HepG2 (cell line): Measurements from ENCODE around the gene TSTD1. TPM values are rescaled to one million over a fixed set of nuclear protein-coding genes. Genes with fewer than 3 reads are reported as not detected.

Experiments
- polyA plus RNA-seq, 8 experiments: library from polyadenylated mRNA; depleted of rRNA in 3 of 8; stranded (reverse) in 7 of 8; unstranded in 1 of 8; fragments of >200 nt; fragmentation: Illumina TruSeq in 4 of 8; extraction: Trizol in 4 of 8; gene quantifications; 2 replicates each; pipeline versions ENCODE4 v1.2.1 to v1.2.3, GENCODE V29; 2011 to 2016; ENCODE audit warnings: low read depth in 4 of 8, missing spikeins in 1 of 8, mixed read lengths in 1 of 8; ENCODE audit not compliant: insufficient read depth in 1 of 8
- small RNA-seq, 3 experiments: library from RNA; depleted of rRNA; stranded (forward); fragments of <200 nt; gene quantifications; one replicate each; pipeline ENCODE3, GENCODE V24; 2012; ENCODE audit warnings: low read depth in 2 of 3, low replicate concordance in 1 of 3; ENCODE audit not compliant: insufficient read length in 3 of 3, insufficient read depth in 2 of 3
- total RNA-seq, 5 experiments: library from RNA; depleted of rRNA; stranded (reverse); fragments of >200 nt; fragmentation: Illumina TruSeq; extraction: Trizol; gene quantifications; 2 replicates each; pipeline ENCODE4 v1.2.3, GENCODE V29; 2016; ENCODE audit warnings: low read depth in 1 of 5

Gene TSTD1
- total and polyA plus RNA-seq, 2 of the 13 experiments (the other 11 are each of a cell fraction or from before 2014, with no cell fraction given): 0.15 to 0.31 TPM

Small RNA genes within 50 kb of the gene (small RNA-seq; reads per million reads assigned to genes)
- 0 reads per million in 3 experiments for gene AL591806.2

Other genes starting within 250 kb of the TSTD1 start
- gene LY9, start 242.8 kb downstream of the TSTD1 start, total RNA-seq (2016; rRNA removed; fragmentation: Illumina TruSeq; extraction: Trizol): not detected in 2 replicates
- gene LY9, start 242.8 kb downstream of the TSTD1 start, polyA plus RNA-seq (2011; rRNA removed): not detected in 2 replicates
- gene CD244, start 176.1 kb downstream of the TSTD1 start, total RNA-seq (2016; rRNA removed; fragmentation: Illumina TruSeq; extraction: Trizol): 0.09 TPM in 1 of 2 replicates, not detected in the other
- gene CD244, start 176.1 kb downstream of the TSTD1 start, polyA plus RNA-seq (2011; rRNA removed): not detected in 2 replicates
- gene ITLN1, start 153.8 kb downstream of the TSTD1 start, total RNA-seq (2016; rRNA removed; fragmentation: Illumina TruSeq; extraction: Trizol): not detected in 2 replicates
- not detected in 2 replicates for gene ITLN1, start 153.8 kb downstream of the TSTD1 start, polyA plus RNA-seq (2011; rRNA removed)
- not detected in 2 replicates for gene ITLN2, start 84.2 kb downstream of the TSTD1 start, total RNA-seq (2016; rRNA removed; fragmentation: Illumina TruSeq; extraction: Trizol)
- not detected in 2 replicates for gene ITLN2, start 84.2 kb downstream of the TSTD1 start, polyA plus RNA-seq (2011; rRNA removed)
- gene F11R, start 17.8 kb downstream of the TSTD1 start, total RNA-seq (2016; rRNA removed; fragmentation: Illumina TruSeq; extraction: Trizol): 41.4 and 95.8 TPM in 2 replicates
- gene F11R, start 17.8 kb downstream of the TSTD1 start, polyA plus RNA-seq (2011; rRNA removed): 105 and 145 TPM in 2 replicates
- gene USF1, start 7.0 kb upstream of the TSTD1 start, total RNA-seq (2016; rRNA removed; fragmentation: Illumina TruSeq; extraction: Trizol): 32.2 and 39.4 TPM in 2 replicates
- 26.9 and 40.0 TPM in 2 replicates for gene USF1, start 7.0 kb upstream of the TSTD1 start, polyA plus RNA-seq (2011; rRNA removed)
- 0.20 TPM in 1 of 2 replicates, not detected in the other for gene ARHGAP30, start 30.9 kb upstream of the TSTD1 start, total RNA-seq (2016; rRNA removed; fragmentation: Illumina TruSeq; extraction: Trizol)
- 0.13 and 0.17 TPM in 2 replicates for gene ARHGAP30, start 30.9 kb upstream of the TSTD1 start, polyA plus RNA-seq (2011; rRNA removed)
- gene NECTIN4, start 50.6 kb upstream of the TSTD1 start, total RNA-seq (2016; rRNA removed; fragmentation: Illumina TruSeq; extraction: Trizol): 12.3 and 12.4 TPM in 2 replicates
- 5.9 and 9.2 TPM in 2 replicates for gene NECTIN4, start 50.6 kb upstream of the TSTD1 start, polyA plus RNA-seq (2011; rRNA removed)
- 2.9 and 4.0 TPM in 2 replicates for gene KLHDC9, start 59.4 kb upstream of the TSTD1 start, total RNA-seq (2016; rRNA removed; fragmentation: Illumina TruSeq; extraction: Trizol)
- 2.6 and 2.9 TPM in 2 replicates for gene KLHDC9, start 59.4 kb upstream of the TSTD1 start, polyA plus RNA-seq (2011; rRNA removed)
- 63.6 and 90.3 TPM in 2 replicates for gene PFDN2, start 79.1 kb upstream of the TSTD1 start, total RNA-seq (2016; rRNA removed; fragmentation: Illumina TruSeq; extraction: Trizol)
- gene PFDN2, start 79.1 kb upstream of the TSTD1 start, polyA plus RNA-seq (2011; rRNA removed): 51.0 and 62.6 TPM in 2 replicates
- gene NIT1, start 79.1 kb upstream of the TSTD1 start, total RNA-seq (2016; rRNA removed; fragmentation: Illumina TruSeq; extraction: Trizol): 30.0 and 31.0 TPM in 2 replicates
- gene NIT1, start 79.1 kb upstream of the TSTD1 start, polyA plus RNA-seq (2011; rRNA removed): 22.7 and 29.2 TPM in 2 replicates
- 12.6 and 14.0 TPM in 2 replicates for gene DEDD, start 93.7 kb upstream of the TSTD1 start, total RNA-seq (2016; rRNA removed; fragmentation: Illumina TruSeq; extraction: Trizol)
- gene DEDD, start 93.7 kb upstream of the TSTD1 start, polyA plus RNA-seq (2011; rRNA removed): 27.8 and 31.2 TPM in 2 replicates
- gene UFC1, start 115.0 kb upstream of the TSTD1 start, total RNA-seq (2016; rRNA removed; fragmentation: Illumina TruSeq; extraction: Trizol): 72.8 and 96.5 TPM in 2 replicates
- gene UFC1, start 115.0 kb upstream of the TSTD1 start, polyA plus RNA-seq (2011; rRNA removed): 70.1 and 85.2 TPM in 2 replicates
- gene USP21, start 120.5 kb upstream of the TSTD1 start, total RNA-seq (2016; rRNA removed; fragmentation: Illumina TruSeq; extraction: Trizol): 7.4 and 10.1 TPM in 2 replicates
- 31.0 and 33.1 TPM in 2 replicates for gene USP21, start 120.5 kb upstream of the TSTD1 start, polyA plus RNA-seq (2011; rRNA removed)
- gene PPOX, start 127.5 kb upstream of the TSTD1 start, total RNA-seq (2016; rRNA removed; fragmentation: Illumina TruSeq; extraction: Trizol): 13.0 and 15.5 TPM in 2 replicates
- 25.2 and 27.7 TPM in 2 replicates for gene PPOX, start 127.5 kb upstream of the TSTD1 start, polyA plus RNA-seq (2011; rRNA removed)
- gene B4GALT3, start 138.5 kb upstream of the TSTD1 start, total RNA-seq (2016; rRNA removed; fragmentation: Illumina TruSeq; extraction: Trizol): 26.7 and 35.6 TPM in 2 replicates
- gene B4GALT3, start 138.5 kb upstream of the TSTD1 start, polyA plus RNA-seq (2011; rRNA removed): 40.4 and 45.0 TPM in 2 replicates
- gene ADAMTS4, start 160.1 kb upstream of the TSTD1 start, total RNA-seq (2016; rRNA removed; fragmentation: Illumina TruSeq; extraction: Trizol): 0.73 and 1.7 TPM in 2 replicates
- 0.51 and 0.56 TPM in 2 replicates for gene ADAMTS4, start 160.1 kb upstream of the TSTD1 start, polyA plus RNA-seq (2011; rRNA removed)
- 118 and 129 TPM in 2 replicates for gene NDUFS2, start 163.4 kb upstream of the TSTD1 start, total RNA-seq (2016; rRNA removed; fragmentation: Illumina TruSeq; extraction: Trizol)
- gene NDUFS2, start 163.4 kb upstream of the TSTD1 start, polyA plus RNA-seq (2011; rRNA removed): 70.1 and 89.9 TPM in 2 replicates
- 1.3 and 1.5 TPM in 2 replicates for gene FCER1G, start 176.3 kb upstream of the TSTD1 start, total RNA-seq (2016; rRNA removed; fragmentation: Illumina TruSeq; extraction: Trizol)
- 4.7 and 6.4 TPM in 2 replicates for gene FCER1G, start 176.3 kb upstream of the TSTD1 start, polyA plus RNA-seq (2011; rRNA removed)
- 4,370 and 6,293 TPM in 2 replicates for gene APOA2, start 184.7 kb upstream of the TSTD1 start, total RNA-seq (2016; rRNA removed; fragmentation: Illumina TruSeq; extraction: Trizol)
- 18,293 and 18,774 TPM in 2 replicates for gene APOA2, start 184.7 kb upstream of the TSTD1 start, polyA plus RNA-seq (2011; rRNA removed)
- 26.2 and 29.1 TPM in 2 replicates for gene TOMM40L, start 187.1 kb upstream of the TSTD1 start, total RNA-seq (2016; rRNA removed; fragmentation: Illumina TruSeq; extraction: Trizol)
- gene TOMM40L, start 187.1 kb upstream of the TSTD1 start, polyA plus RNA-seq (2011; rRNA removed): 14.1 and 16.9 TPM in 2 replicates
- 0.60 and 0.95 TPM in 2 replicates for gene NR1I3, start 199.2 kb upstream of the TSTD1 start, total RNA-seq (2016; rRNA removed; fragmentation: Illumina TruSeq; extraction: Trizol)
- 0.56 and 0.62 TPM in 2 replicates for gene NR1I3, start 199.2 kb upstream of the TSTD1 start, polyA plus RNA-seq (2011; rRNA removed)
- not detected in 2 replicates for gene PCP4L1, start 219.8 kb upstream of the TSTD1 start, total RNA-seq (2016; rRNA removed; fragmentation: Illumina TruSeq; extraction: Trizol)
- 0.28 and 0.59 TPM in 2 replicates for gene PCP4L1, start 219.8 kb upstream of the TSTD1 start, polyA plus RNA-seq (2011; rRNA removed)